PC-3 (cell line): ENCODE results near the gene ALS2CL. TPM values are rescaled to one million over a fixed set of nuclear protein-coding genes. Genes with fewer than 3 reads are reported as not detected.

Experiments used
- ATAC-seq: fragments of 200-7000 bp; cut with Tn5 transposase; 2 replicates; pipeline ENCODE4 v1.9.1; 2020; ENCODE audit warnings: mild to moderate bottlenecking, moderate library complexity
- BruUV-seq: library from RNA; stranded (reverse); fragments of 400-500 nt; replicated peaks from 2 replicates; lab custom pipeline; 2021; lab: Mats Ljungman, UMichigan
- CTCF ChIA-PET: fragments of 300-600 bp; sonication (Branson Sonifier 250); formaldehyde crosslinking; loops from one replicate; lab custom pipeline; 2022; ENCODE audit warnings: antibody characterized with exemption; lab: Charles Lee
- POLR2A ChIA-PET: fragments of 300-600 bp; sonication (Branson Sonifier 250); formaldehyde crosslinking; loops from one replicate; lab custom pipeline; 2022; ENCODE audit warnings: antibody characterized with exemption; ENCODE audit not compliant: unreplicated experiment; lab: Charles Lee
- DNase-seq: peaks from one replicate; pipeline ENCODE4 v3.0.0-alpha.2; 2015
- H2AFZ ChIP-seq: fragments of 300-600 bp; sonication (generic); 2 replicates; pipeline ENCODE4 v1.6.0; 2016; ENCODE audit warnings: antibody characterized with exemption, low read length
- H3F3A ChIP-seq: fragments of 300-600 bp; sonication (generic); one replicate; pipeline ENCODE4 v1.6.0; 2017; ENCODE audit warnings: antibody characterized with exemption, low read length, control low read depth, mild to moderate bottlenecking; ENCODE audit not compliant: unreplicated experiment
- H3K27ac ChIP-seq: fragments of 300-600 bp; sonication (generic); 2 replicates; pipeline ENCODE4 v1.5.1; 2016; ENCODE audit warnings: mild to moderate bottlenecking, low read length
- H3K27me3 ChIP-seq: fragments of 300-600 bp; sonication (generic); 2 replicates; pipeline ENCODE4 v1.6.1; 2016; ENCODE audit warnings: low read length, mixed read lengths
- H3K36me3 ChIP-seq: fragments of 300-600 bp; sonication (generic); 2 replicates; pipeline ENCODE4 v1.6.1; 2016; ENCODE audit warnings: low read depth, mixed run types, low read length, mixed read lengths
- H3K4me1 ChIP-seq: fragments of 300-600 bp; sonication (generic); 2 replicates; pipeline ENCODE4 v1.5.1; 2016; ENCODE audit warnings: low read length; ENCODE audit not compliant: insufficient read depth
- H3K4me2 ChIP-seq: fragments of 300-600 bp; sonication (generic); 2 replicates; pipeline ENCODE4 v1.6.0; 2016; ENCODE audit warnings: low read length
- H3K4me3 ChIP-seq: fragments of 300-600 bp; sonication (generic); 2 replicates; pipeline ENCODE4 v1.5.1; 2016; ENCODE audit warnings: mild to moderate bottlenecking, low read length, mixed read lengths
- H3K79me2 ChIP-seq: fragments of 300-600 bp; sonication (generic); 2 replicates; pipeline ENCODE4 v1.6.1; 2017; ENCODE audit warnings: low read length, mixed read lengths
- H3K9ac ChIP-seq: fragments of 300-600 bp; sonication (generic); 2 replicates; pipeline ENCODE4 v1.6.0; 2016; ENCODE audit warnings: mild to moderate bottlenecking, low read length
- H3K9me2 ChIP-seq: fragments of 300-600 bp; sonication (generic); replicated peaks from 2 replicates; pipeline ENCODE4 v1.6.1; 2016; ENCODE audit warnings: mixed run types, low read length, mixed read lengths
- H3K9me3 ChIP-seq: fragments of 300-600 bp; sonication (generic); 2 replicates; pipeline ENCODE4 v1.6.1; 2016; ENCODE audit warnings: low read length, mixed read lengths
- H4K20me1 ChIP-seq: fragments of 300-600 bp; sonication (generic); 2 replicates; pipeline ENCODE4 v1.6.1; 2016; ENCODE audit warnings: low read length, mixed read lengths
- EZH2 ChIP-seq: fragments of 300-600 bp; sonication (generic); IDR thresholded peaks from one replicate; pipeline ENCODE4 v1.6.1; 2017; ENCODE audit warnings: antibody characterized with exemption, mild to moderate bottlenecking, low read length; ENCODE audit not compliant: unreplicated experiment
- EZH2phosphoT487 ChIP-seq: fragments of 300-600 bp; sonication (generic); IDR thresholded peaks from 2 replicates; pipeline ENCODE4 v1.6.1; 2018; ENCODE audit warnings: mild to moderate bottlenecking, antibody characterized with exemption, low read length, borderline replicate concordance
- intact Hi-C: fragments of 100-400 bp; cut with micrococcal nuclease; formaldehyde crosslinking; loops from 2 replicates; pipeline ENCODE4 v1.9.0; 2023
- total RNA-seq: library from RNA; depleted of rRNA; stranded (reverse); fragments of >200 nt; gene quantifications from 2 replicates; pipeline ENCODE4 v1.2.3, GENCODE V29; 2014
- TF ChIP-seq, protein P1 (sequence below): fragments of 300-600 bp; sonication (generic); conservative IDR thresholded peaks from 2 replicates; pipeline ENCODE4 v1.5.1; 2017; ENCODE audit warnings: antibody characterized with exemption, low read depth, mild to moderate bottlenecking, low read length

ALS2CL gene
- total RNA-seq, 1 experiment from 2014 or later = 30.1 TPM

DNA sequence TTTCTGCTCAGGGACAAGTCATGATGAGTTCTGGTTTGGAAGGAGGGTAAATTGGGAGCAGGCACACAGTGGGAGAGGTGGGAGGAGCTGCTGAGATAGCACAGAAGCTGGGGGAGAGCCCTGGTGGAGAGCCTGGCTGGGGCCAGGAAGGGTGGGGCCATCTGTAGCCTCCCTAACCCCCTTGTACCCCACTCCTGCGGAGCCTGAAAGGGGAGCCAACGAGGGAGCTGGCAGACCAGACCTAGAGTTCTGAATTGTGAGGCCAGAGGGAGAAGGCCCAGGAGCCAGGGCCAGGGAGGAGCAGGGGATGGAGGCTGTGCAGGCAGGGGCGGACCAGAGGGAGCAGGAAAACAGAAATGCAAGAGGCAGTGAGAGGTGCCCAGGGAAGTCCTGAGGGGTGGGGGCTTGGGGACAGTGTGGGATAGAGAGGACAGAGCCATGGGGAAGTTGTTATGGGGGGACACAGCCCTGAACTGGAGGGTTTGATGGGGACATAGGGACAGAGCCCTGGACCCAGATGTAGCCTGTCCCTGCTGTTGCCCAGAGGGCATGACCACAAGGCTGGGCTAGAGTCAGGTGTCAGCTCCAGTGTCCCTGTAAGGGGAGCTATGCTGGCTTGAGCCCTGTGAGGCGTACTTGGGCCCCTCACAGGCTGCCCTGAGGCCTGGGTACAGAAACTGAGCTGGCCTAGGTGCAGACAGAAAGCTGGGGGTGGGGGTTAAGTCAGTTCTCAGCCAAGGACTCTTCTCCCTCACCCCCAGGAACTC lies 8.9 kb upstream of the ALS2CL start:
- intact Hi-C loops = no loop called here
- no peak overlapping the region for H3K4me2 ChIP-seq
- H3K9me3 ChIP-seq = no peaks in the 10 kb centered on the region
- TF ChIP-seq EZH2phosphoT487 (no peak), EZH2 (no peak)
- TF ChIP-seq, protein P1, sequence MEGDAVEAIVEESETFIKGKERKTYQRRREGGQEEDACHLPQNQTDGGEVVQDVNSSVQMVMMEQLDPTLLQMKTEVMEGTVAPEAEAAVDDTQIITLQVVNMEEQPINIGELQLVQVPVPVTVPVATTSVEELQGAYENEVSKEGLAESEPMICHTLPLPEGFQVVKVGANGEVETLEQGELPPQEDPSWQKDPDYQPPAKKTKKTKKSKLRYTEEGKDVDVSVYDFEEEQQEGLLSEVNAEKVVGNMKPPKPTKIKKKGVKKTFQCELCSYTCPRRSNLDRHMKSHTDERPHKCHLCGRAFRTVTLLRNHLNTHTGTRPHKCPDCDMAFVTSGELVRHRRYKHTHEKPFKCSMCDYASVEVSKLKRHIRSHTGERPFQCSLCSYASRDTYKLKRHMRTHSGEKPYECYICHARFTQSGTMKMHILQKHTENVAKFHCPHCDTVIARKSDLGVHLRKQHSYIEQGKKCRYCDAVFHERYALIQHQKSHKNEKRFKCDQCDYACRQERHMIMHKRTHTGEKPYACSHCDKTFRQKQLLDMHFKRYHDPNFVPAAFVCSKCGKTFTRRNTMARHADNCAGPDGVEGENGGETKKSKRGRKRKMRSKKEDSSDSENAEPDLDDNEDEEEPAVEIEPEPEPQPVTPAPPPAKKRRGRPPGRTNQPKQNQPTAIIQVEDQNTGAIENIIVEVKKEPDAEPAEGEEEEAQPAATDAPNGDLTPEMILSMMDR = no peak
- peaks cover 13% of the 10 kb centered on the region for H3K4me1 ChIP-seq
- ATAC-seq (no peak), DNase-seq (no peak)
- H3F3A ChIP-seq = no peaks in the 10 kb centered on the region
- ChIA-PET CTCF (interaction anchor here (0.8 kb wide), 1 partner anchor 143 kb away, joined by 3 read pairs; no protein-coding TSS in a partner anchor), POLR2A (interaction anchor here (0.6 kb wide), 1 partner anchor 630 kb away, joined by 3 read pairs; no protein-coding TSS in a partner anchor)
- H3K27me3 ChIP-seq = no peaks in the 10 kb centered on the region
- no TSS peak for BruUV-seq
- H3K4me3 ChIP-seq = no peak overlapping the region
- H2AFZ ChIP-seq = no peak overlapping the region
- H3K36me3 ChIP-seq = no peaks in the 10 kb centered on the region
- no peak overlapping the region for H3K27ac ChIP-seq
- H3K9me2 ChIP-seq = no peaks in the 10 kb centered on the region
- H4K20me1 ChIP-seq = no peaks in the 10 kb centered on the region
- H3K9ac ChIP-seq = no peak overlapping the region
- no peaks in the 10 kb centered on the region for H3K79me2 ChIP-seq

DNA sequence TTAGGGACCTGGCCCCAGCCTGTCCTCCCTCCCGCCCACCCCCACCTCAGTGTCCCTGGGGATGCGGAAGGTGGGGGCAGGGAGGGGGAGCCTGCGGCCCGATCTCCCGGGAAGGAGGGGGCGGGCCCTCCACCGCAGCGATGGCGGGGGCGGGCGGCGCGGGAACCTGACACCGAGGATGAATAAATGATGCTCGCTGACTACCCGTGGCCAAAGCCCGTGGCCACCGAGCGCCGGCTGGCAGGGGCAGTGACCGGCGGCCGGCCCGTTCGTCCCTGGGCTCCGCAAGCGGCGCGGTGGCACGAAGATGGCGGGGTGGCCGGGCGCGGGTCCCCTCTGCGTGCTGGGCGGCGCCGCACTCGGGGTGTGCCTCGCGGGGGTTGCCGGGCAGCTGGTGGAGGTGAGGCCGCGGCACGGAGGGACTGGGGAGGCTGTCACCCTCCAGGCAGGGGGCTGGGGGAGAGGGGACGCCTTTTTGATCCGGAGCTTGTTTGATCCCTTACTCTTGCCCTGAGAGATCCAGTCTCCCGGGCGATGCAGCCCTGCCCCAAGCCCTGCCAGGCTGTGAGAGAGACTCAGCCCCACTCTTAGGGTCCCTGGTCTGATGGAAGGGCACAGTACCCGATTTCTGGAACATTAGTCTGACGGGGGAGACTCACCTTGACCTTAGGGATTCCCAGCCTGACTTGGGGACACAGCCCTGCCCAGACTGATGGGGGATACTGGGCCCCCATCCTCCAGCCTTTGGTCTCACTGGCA lies 7.9 kb upstream of the ALS2CL start, which contains the start of gene TMIE:
Gene TMIE (plus strand): TSS at position 212 of the 759 bp plus-strand sequence. CDS start 96 bp downstream, at position 308.
- no peak for DNase-seq
- CTCF ChIA-PET = interaction anchor here (0.8 kb wide), 1 partner anchor 144 kb away, joined by 3 read pairs; no protein-coding TSS in a partner anchor
- Histone ChIP-seq H3K36me3 (no peaks in the 10 kb centered on the region), H3K9ac (no peak within 1 kb of the TSS), H3K4me2 (no peak within 1 kb of the TSS), H3K27me3 (no peaks in the 10 kb centered on the region), H3K27ac (no peak within 1 kb of the TSS), H3K9me2 (no peaks in the 10 kb centered on the region), H3K4me1 (peaks cover 8% of the 10 kb centered on the region), H3F3A (no peaks in the 10 kb centered on the region), H3K79me2 (no peaks in the 10 kb centered on the region), H2AFZ (no peak within 1 kb of the TSS), H4K20me1 (no peaks in the 10 kb centered on the region), H3K9me3 (no peaks in the 10 kb centered on the region), H3K4me3 (no peak within 1 kb of the TSS)
- no peak for TF ChIP-seq EZH2phosphoT487
- TF ChIP-seq EZH2 = no peak
- TF ChIP-seq, protein P1 = no peak
- no TSS peak for BruUV-seq
- intact Hi-C loops = no loop called here
- POLR2A ChIA-PET = no interaction called here
- ATAC-seq = no peak
